ENCODE results near the gene LMO7. TPM values are rescaled to one million over a fixed set of nuclear protein-coding genes. Genes with fewer than 3 reads are reported as not detected.

Gene LMO7
- total and polyA plus RNA-seq, 2 of the 13 experiments (the other 11 are each of a cell fraction or from before 2014, with no cell fraction given) = 34.0 to 121 TPM

DNA sequence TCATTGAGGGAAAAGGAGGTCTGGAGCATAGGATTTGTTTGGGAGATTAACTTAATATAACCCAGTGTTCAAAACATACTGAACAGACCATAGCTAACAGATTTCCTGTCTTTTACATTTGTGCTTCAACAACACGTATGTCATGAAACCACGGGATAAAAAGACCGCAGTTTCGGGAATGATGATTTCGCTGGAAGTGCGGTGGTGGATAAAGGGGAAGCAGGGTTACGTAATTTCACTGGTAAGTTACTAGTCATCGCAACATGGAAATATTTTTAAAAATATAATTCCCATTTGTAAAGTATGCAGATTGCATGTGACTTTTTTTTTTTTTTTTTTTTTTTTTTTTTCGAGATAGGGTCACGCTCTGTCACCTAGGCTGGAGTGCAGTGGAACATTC lies 237.4 kb downstream of the LMO7 start:
- H3K79me2 ChIP-seq (ENCODE audit: insufficient read depth, low read length) = no peaks in the 10 kb centered on the region
- H3K36me3 ChIP-seq (replicated peaks in 1 of 2; ENCODE audit: control insufficient read depth in 1 of 2, insufficient read depth in 2 of 2, low read length in 2 of 2) = no peaks in the 10 kb centered on the region
- ATAC-seq (no peak), FAIRE-seq (no peak), DNase-seq (ENCODE audit: low spot score) (no peak)
- no peak for TF ChIP-seq KLF13 (CRISPR knock-in tag; IDR thresholded peaks at IDR 0.05)
- no peak for TF ChIP-seq PPARG (CRISPR knock-in tag; conservative IDR thresholded peaks at IDR 0.05)
- TF ChIP-seq, protein P1, sequence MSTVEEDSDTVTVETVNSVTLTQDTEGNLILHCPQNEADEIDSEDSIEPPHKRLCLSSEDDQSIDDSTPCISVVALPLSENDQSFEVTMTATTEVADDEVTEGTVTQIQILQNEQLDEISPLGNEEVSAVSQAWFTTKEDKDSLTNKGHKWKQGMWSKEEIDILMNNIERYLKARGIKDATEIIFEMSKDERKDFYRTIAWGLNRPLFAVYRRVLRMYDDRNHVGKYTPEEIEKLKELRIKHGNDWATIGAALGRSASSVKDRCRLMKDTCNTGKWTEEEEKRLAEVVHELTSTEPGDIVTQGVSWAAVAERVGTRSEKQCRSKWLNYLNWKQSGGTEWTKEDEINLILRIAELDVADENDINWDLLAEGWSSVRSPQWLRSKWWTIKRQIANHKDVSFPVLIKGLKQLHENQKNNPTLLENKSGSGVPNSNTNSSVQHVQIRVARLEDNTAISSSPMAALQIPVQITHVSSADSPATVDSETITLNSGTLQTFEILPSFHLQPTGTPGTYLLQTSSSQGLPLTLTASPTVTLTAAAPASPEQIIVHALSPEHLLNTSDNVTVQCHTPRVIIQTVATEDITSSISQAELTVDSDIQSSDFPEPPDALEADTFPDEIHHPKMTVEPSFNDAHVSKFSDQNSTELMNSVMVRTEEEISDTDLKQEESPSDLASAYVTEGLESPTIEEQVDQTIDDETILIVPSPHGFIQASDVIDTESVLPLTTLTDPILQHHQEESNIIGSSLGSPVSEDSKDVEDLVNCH (CRISPR knock-in tag; IDR thresholded peaks at IDR 0.05) = no peak
- TF ChIP-seq CEBPB (IDR thresholded peaks at IDR 0.05; ENCODE audit: borderline replicate concordance, low read depth, low read length) = peak; percentile 20; the same call in 1 of the 2 replicates
- no TSS peak for BruUV-seq (replicated peaks)
- 73% methylated on average over 10 of the region's 10 CpGs for WGBS (ENCODE audit: low lambda C conversion rate)
- no peak overlapping the region for H3K4me3 ChIP-seq (replicated peaks in 1 of 3; ENCODE audit: insufficient read depth in 1 of 3, low read depth in 2 of 3, low read length in 3 of 3)
- H3K4me2 ChIP-seq (ENCODE audit: low read depth, low read length) = no peak overlapping the region
- in situ Hi-C loops (cut with HindIII; ENCODE audit: extremely low pct_ligation_motif_present, low pct_unique_long_range_greater_than_20kb) = no loop called here
- no peak overlapping the region for H3K9ac ChIP-seq (ENCODE audit: insufficient read depth, low read depth, low read length)
- ChIA-PET CTCF (ENCODE audit: low intra/inter-chr PET ratio, low total read pairs) (no interaction called here), POLR2A (no interaction called here)
- intact Hi-C loops (cut with micrococcal nuclease; ENCODE audit: unreplicated experiment) = no loop called here
- H3K27ac ChIP-seq (ENCODE audit: extremely low read length, insufficient read depth, low read length) = no peak overlapping the region
- H3K4me1 ChIP-seq (ENCODE audit: insufficient read depth, low read length) = no peaks in the 10 kb centered on the region
- peaks cover 0 to 15% of the 10 kb centered on the region in 2 experiments; a peak in 2 of 5 replicates for H3K27me3 ChIP-seq (ENCODE audit: control insufficient read depth in 1 of 2, insufficient read depth in 2 of 2, low read length in 2 of 2)
- no peaks in the 10 kb centered on the region for H4K20me1 ChIP-seq (ENCODE audit: insufficient read depth, low read length)
- no peaks in the 10 kb centered on the region for H3K9me3 ChIP-seq (ENCODE audit: low read length)
- no peak overlapping the region for H2AFZ ChIP-seq (ENCODE audit: low read length)

DNA sequence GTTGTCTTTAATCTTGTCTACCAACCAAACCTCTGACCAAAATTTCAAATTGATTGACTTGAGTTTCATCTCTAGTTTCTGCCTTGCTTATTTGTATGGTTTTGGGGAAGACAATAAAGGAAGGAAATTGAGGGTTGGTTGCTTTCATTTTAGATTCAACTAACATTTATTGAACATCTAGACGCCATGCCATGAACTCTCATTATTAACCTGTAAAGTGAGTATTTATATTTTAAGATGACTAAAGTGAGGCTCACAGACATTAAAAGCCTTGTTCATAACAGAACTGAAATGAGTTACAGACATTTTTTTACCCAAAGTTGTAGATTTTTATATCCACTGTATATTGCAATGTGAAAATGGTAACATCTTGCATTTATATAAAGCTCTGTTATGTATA lies 239.3 kb downstream of the LMO7 start:
- DNase-seq (ENCODE audit: low spot score) (no peak), FAIRE-seq (no peak), ATAC-seq (no peak)
- Histone ChIP-seq H2AFZ (ENCODE audit: low read length) (no peak overlapping the region), H3K4me2 (ENCODE audit: low read depth, low read length) (no peak overlapping the region), H3K9ac (ENCODE audit: insufficient read depth, low read depth, low read length) (no peak overlapping the region), H3K4me3 (replicated peaks in 1 of 3; ENCODE audit: insufficient read depth in 1 of 3, low read depth in 2 of 3, low read length in 3 of 3) (no peak overlapping the region), H3K36me3 (replicated peaks in 1 of 2; ENCODE audit: control insufficient read depth in 1 of 2, insufficient read depth in 2 of 2, low read length in 2 of 2) (no peaks in the 10 kb centered on the region), H3K4me1 (ENCODE audit: insufficient read depth, low read length) (no peaks in the 10 kb centered on the region), H3K27ac (ENCODE audit: extremely low read length, insufficient read depth, low read length) (no peak overlapping the region), H3K9me3 (ENCODE audit: low read length) (no peaks in the 10 kb centered on the region), H3K27me3 (ENCODE audit: control insufficient read depth in 1 of 2, insufficient read depth in 2 of 2, low read length in 2 of 2) (peaks cover 0 to 15% of the 10 kb centered on the region in 2 experiments; a peak in 2 of 5 replicates), H4K20me1 (ENCODE audit: insufficient read depth, low read length) (no peaks in the 10 kb centered on the region), H3K79me2 (ENCODE audit: insufficient read depth, low read length) (no peaks in the 10 kb centered on the region)
- POLR2A ChIA-PET = no interaction called here
- in situ Hi-C loops (cut with HindIII; ENCODE audit: extremely low pct_ligation_motif_present, low pct_unique_long_range_greater_than_20kb) = loop anchor here (5.0 kb wide), 3 partner anchors 142 to 1027 kb away; no protein-coding TSS in a partner anchor
- no TSS peak for BruUV-seq (replicated peaks)
- intact Hi-C loops (cut with micrococcal nuclease; ENCODE audit: unreplicated experiment) = no loop called here
- WGBS (ENCODE audit: low lambda C conversion rate) = 24% methylated on average over 1 of the region's 1 CpG
- TF ChIP-seq ZNF260 (CRISPR knock-in tag; IDR thresholded peaks at IDR 0.05; ENCODE audit: borderline replicate concordance, low read depth) (no peak), NR2C2 (CRISPR knock-in tag; IDR thresholded peaks at IDR 0.05; ENCODE audit: borderline replicate concordance) (no peak), HIVEP1 (CRISPR knock-in tag; IDR thresholded peaks at IDR 0.05) (no peak), HNRNPL (IDR thresholded peaks at IDR 0.05; ENCODE audit: low read depth, low read length) (no peak), FLYWCH1 (CRISPR knock-in tag; IDR thresholded peaks at IDR 0.05) (no peak)
- TF ChIP-seq, protein P2, sequence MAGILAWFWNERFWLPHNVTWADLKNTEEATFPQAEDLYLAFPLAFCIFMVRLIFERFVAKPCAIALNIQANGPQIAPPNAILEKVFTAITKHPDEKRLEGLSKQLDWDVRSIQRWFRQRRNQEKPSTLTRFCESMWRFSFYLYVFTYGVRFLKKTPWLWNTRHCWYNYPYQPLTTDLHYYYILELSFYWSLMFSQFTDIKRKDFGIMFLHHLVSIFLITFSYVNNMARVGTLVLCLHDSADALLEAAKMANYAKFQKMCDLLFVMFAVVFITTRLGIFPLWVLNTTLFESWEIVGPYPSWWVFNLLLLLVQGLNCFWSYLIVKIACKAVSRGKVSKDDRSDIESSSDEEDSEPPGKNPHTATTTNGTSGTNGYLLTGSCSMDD (CRISPR knock-in tag; IDR thresholded peaks at IDR 0.05) = no peak
- CTCF ChIA-PET (ENCODE audit: low intra/inter-chr PET ratio, low total read pairs) = interaction anchor here (2.0 kb wide), 1 partner anchor 598 kb away, joined by 23 read pairs; no protein-coding TSS in a partner anchor

Data from HepG2 (cell line).